Epithelial cell of prostate (primary cell): ENCODE measurements around the gene IGF2BP2.
"Not testable (repeated sequence)": the region's sequence is repeated elsewhere in the genome, so short reads cannot be mapped to it uniquely, and the experiment has no call there.

Source experiments
- DNase-seq: peaks from one replicate; pipeline ENCODE4 v3.0.0-alpha.2; 2011; ENCODE audit warnings: low read depth, low spot score
- H3K27ac ChIP-seq: fragments of 450-650 bp; 2 replicates; pipeline ENCODE4 v1.5.1; 2017; ENCODE audit warnings: mild to moderate bottlenecking

Gene IGF2BP2

GRCh38 chr3:185655426-185656320, 169.2 kb downstream of the IGF2BP2 start:
- no peak for DNase-seq
- H3K27ac ChIP-seq: peak overlapping the region; percentile 93

- DNase-seq: no peak
- no peak overlapping the region for H3K27ac ChIP-seq
These were observed 170.1 kb downstream of the IGF2BP2 start for GRCh38 chr3:185654758-185655145.

GRCh38 chr3:185653949-185654757, 170.7 kb downstream of the IGF2BP2 start:
- no peak overlapping the region for H3K27ac ChIP-seq

GRCh38 chr3:185651971-185652370, 172.9 kb downstream of the IGF2BP2 start:
- no peak overlapping the region for H3K27ac ChIP-seq
- no peak for DNase-seq

More at GRCh38 chr3:185653949-185654757, 170.7 kb downstream of the IGF2BP2 start:
- DNase-seq: no peak

GRCh38 chr3:185649414-185649813, 175.4 kb downstream of the IGF2BP2 start:
- DNase-seq: no peak

GRCh38 chr3:185648396-185648795, 176.4 kb downstream of the IGF2BP2 start:
- no peak for DNase-seq
- no peak overlapping the region for H3K27ac ChIP-seq

More at GRCh38 chr3:185649414-185649813, 175.4 kb downstream of the IGF2BP2 start:
- no peak overlapping the region for H3K27ac ChIP-seq

GRCh38 chr3:185647880-185648210, 177.0 kb downstream of the IGF2BP2 start:
- DNase-seq: no peak
- no peak overlapping the region for H3K27ac ChIP-seq

GRCh38 chr3:185647134-185647879, 177.5 kb downstream of the IGF2BP2 start:
- no peak for DNase-seq
- no peak overlapping the region for H3K27ac ChIP-seq

GRCh38 chr3:185646382-185647133, 178.3 kb downstream of the IGF2BP2 start:
- H3K27ac ChIP-seq: no peak overlapping the region
- no peak for DNase-seq

GRCh38 chr3:185645596-185646381, 179.1 kb downstream of the IGF2BP2 start:
- no peak overlapping the region for H3K27ac ChIP-seq
- DNase-seq: no peak

GRCh38 chr3:185645191-185645590, 179.7 kb downstream of the IGF2BP2 start:
- not testable (repeated sequence) for DNase-seq, H3K27ac ChIP-seq

- no peak overlapping the region for H3K27ac ChIP-seq
- no peak for DNase-seq
These were observed 184.5 kb downstream of the IGF2BP2 start for GRCh38 chr3:185640308-185640707.

- H3K27ac ChIP-seq: no peak overlapping the region
- no peak for DNase-seq
These were observed 185.1 kb downstream of the IGF2BP2 start for GRCh38 chr3:185639632-185640206.

GRCh38 chr3:185638651-185639050, 186.2 kb downstream of the IGF2BP2 start:
- not testable (repeated sequence) for H3K27ac ChIP-seq, DNase-seq

- DNase-seq: no peak
- no peak overlapping the region for H3K27ac ChIP-seq
These were observed 187.5 kb downstream of the IGF2BP2 start for GRCh38 chr3:185637388-185637787.

- no peak overlapping the region for H3K27ac ChIP-seq
- DNase-seq: no peak
These were observed 191.8 kb downstream of the IGF2BP2 start for GRCh38 chr3:185632996-185633395.

- no peak overlapping the region for H3K27ac ChIP-seq
- no peak for DNase-seq
These were observed 193.2 kb downstream of the IGF2BP2 start for GRCh38 chr3:185631508-185632206.

- peak overlapping the region; percentile 34 for H3K27ac ChIP-seq
- no peak for DNase-seq
These were observed 193.7 kb downstream of the IGF2BP2 start for GRCh38 chr3:185631108-185631507.
